ENCODE data around the gene LEFTY1. TPM values are rescaled to one million over a fixed set of nuclear protein-coding genes. Genes with fewer than 3 reads are reported as not detected.

Gene LEFTY1
- total and polyA plus RNA-seq, 2 donors (not counting 1 experiment from before 2014, with no cell fraction given) = 0.07 TPM; not detected in 1

DNA sequence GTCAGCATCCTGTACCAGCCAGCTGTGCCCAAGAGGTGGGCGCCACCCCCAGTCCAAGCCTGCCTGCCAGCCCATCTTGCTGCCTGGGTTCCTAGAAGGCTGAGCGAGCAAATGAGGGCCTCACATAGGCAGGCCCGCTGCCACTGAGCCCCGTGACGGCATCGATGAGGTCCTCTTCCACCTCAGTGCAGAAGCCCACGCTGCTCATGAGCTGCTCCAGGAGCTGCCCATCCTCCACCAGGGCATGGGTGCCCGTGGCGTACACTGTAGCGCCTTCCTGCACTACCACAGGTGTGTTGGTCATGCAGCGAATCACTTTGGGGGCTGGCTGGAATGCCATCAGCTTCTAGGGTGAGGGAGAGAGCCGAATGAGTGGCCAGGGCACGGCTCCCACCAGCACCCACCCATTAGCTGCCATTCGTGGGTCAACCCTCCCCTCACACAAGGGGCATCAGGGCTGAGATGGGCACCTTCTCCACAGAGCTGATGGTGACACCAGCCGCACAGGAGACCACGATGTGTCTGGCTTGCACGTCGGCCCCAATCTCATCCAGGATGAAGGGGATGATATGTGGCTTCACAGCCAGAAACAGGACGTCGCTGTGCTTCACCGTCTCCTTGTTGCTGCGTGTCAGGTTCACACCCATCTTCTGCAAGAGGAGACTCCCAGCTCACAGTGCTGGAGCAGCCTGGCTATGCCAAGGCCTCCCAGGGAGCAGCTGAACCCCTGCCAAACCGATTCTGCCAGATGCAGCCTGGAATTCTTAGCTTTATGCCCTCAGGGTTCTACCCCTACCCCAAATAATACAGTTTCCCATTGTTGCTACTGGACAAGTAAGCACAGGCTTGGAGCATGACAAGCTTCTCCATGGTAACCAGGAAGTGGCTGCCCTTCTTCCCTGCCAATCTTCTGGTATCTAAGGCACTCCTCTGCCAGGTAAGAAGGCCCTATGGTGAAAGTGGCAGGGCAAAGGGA is 33.1 kb upstream of the LEFTY1 start:
- peak overlapping the region; percentile 78 for H3K4me3 Mint-ChIP-seq
- no peak overlapping the region for H3K4me3 ChIP-seq (ENCODE audit: control extremely low read depth in 1 of 5, extremely low read depth in 1 of 5, insufficient read depth in 1 of 5, low read depth in 2 of 5, low read length in 4 of 5)
- H3K79me2 ChIP-seq (ENCODE audit: control insufficient read depth, insufficient read depth, low read length) = peaks cover 37% of the 10 kb centered on the region
- CTCF ChIA-PET = interaction anchor here (1.1 to 1.4 kb wide), 2 partner anchors 11 to 40 kb away, joined by 3 to 6 read pairs; partner anchors contain the start of gene TMEM63A
- peaks cover 16 to 26% of the 10 kb centered on the region in 2 donors for H3K4me1 ChIP-seq (ENCODE audit: control insufficient read depth in 2 of 2, insufficient read depth in 2 of 2, low read length in 2 of 2)
- 95% methylated on average over 22 of the region's 23 CpGs for WGBS (ENCODE audit: insufficient coverage)
- peaks cover 9 to 52% of the 10 kb centered on the region in 2 experiments for H3K36me3 ChIP-seq (replicated peaks in 1 of 2; ENCODE audit: control extremely low read depth in 1 of 2, control insufficient read depth in 1 of 2, extremely low read depth in 1 of 2, insufficient read depth in 2 of 2, low read length in 1 of 2)
- H3K27ac ChIP-seq (ENCODE audit: low read length in 2 of 2) = no peak overlapping the region
- TF ChIP-seq, protein P1, sequence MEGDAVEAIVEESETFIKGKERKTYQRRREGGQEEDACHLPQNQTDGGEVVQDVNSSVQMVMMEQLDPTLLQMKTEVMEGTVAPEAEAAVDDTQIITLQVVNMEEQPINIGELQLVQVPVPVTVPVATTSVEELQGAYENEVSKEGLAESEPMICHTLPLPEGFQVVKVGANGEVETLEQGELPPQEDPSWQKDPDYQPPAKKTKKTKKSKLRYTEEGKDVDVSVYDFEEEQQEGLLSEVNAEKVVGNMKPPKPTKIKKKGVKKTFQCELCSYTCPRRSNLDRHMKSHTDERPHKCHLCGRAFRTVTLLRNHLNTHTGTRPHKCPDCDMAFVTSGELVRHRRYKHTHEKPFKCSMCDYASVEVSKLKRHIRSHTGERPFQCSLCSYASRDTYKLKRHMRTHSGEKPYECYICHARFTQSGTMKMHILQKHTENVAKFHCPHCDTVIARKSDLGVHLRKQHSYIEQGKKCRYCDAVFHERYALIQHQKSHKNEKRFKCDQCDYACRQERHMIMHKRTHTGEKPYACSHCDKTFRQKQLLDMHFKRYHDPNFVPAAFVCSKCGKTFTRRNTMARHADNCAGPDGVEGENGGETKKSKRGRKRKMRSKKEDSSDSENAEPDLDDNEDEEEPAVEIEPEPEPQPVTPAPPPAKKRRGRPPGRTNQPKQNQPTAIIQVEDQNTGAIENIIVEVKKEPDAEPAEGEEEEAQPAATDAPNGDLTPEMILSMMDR (IDR thresholded peaks at IDR 0.05) = no peak
- no peak for TF ChIP-seq EZH2 (IDR thresholded peaks at IDR 0.05; ENCODE audit: borderline replicate concordance, insufficient read depth, low read depth, low read length, poor library complexity, severe bottlenecking)
- intact Hi-C loops (cut with micrococcal nuclease) = loop anchor here (5.0 kb wide), 1 partner anchor 40 kb away; the partner anchor contains the start of gene TMEM63A
- no peaks in the 10 kb centered on the region for H3K27me3 ChIP-seq (replicated peaks in 1 of 4; ENCODE audit: control extremely low read depth in 1 of 4, control insufficient read depth in 3 of 4, insufficient read depth in 4 of 4, low read length in 3 of 4)
- H3K9ac ChIP-seq (ENCODE audit: low read length) = no peak overlapping the region
- H3K9me3 Mint-ChIP-seq (ENCODE audit: insufficient read depth) = no peaks in the 10 kb centered on the region
- H3K27me3 Mint-ChIP-seq = no peaks in the 10 kb centered on the region
- H3K9me3 ChIP-seq (ENCODE audit: control extremely low read depth in 1 of 3, control insufficient read depth in 2 of 3, insufficient read depth in 1 of 3, low read length in 2 of 3) = no peaks in the 10 kb centered on the region
- no peak for ATAC-seq (ENCODE audit: low read depth)
- peak overlapping the region; percentile 75 for H3K27ac Mint-ChIP-seq
- H3K4me2 ChIP-seq (replicated peaks; ENCODE audit: low read depth, low read length, poor library complexity, severe bottlenecking) = no peak overlapping the region
- POLR2A ChIA-PET = no interaction called here
- peaks cover 28% of the 10 kb centered on the region for H4K20me1 ChIP-seq (ENCODE audit: control insufficient read depth, insufficient read depth, low read length, poor library complexity, severe bottlenecking)
- no peak for DNase-seq
- peaks cover 21% of the 10 kb centered on the region for H3K4me1 Mint-ChIP-seq
- no peak overlapping the region for H2AFZ ChIP-seq (ENCODE audit: insufficient read depth, low read depth, low read length, poor library complexity, severe bottlenecking)

DNA sequence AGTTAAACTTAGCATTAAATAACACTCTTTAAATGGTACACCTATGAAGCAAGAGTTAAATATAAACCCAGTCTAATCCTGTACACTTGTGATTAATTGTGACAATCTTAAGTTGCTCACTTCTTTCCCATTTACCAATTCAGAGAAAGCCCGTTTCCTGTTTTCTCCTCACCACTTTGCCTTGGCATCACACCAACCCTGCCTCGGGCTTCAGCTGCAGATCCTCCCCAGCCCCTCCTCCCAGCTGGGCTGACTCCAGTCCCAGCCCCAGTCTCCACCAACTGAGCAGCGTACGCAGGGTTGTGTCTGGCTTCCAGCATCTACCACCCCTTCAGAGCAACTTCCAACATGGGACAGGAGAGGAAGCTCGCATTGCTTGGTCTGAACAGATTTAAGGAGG is 31.0 kb upstream of the LEFTY1 start:
- Histone ChIP-seq H3K27me3 (replicated peaks in 1 of 4; ENCODE audit: control extremely low read depth in 1 of 4, control insufficient read depth in 3 of 4, insufficient read depth in 4 of 4, low read length in 3 of 4) (no peaks in the 10 kb centered on the region), H3K9ac (ENCODE audit: low read length) (no peak overlapping the region), H3K4me1 (ENCODE audit: control insufficient read depth in 2 of 2, insufficient read depth in 2 of 2, low read length in 2 of 2) (peaks cover 14 to 24% of the 10 kb centered on the region in 2 donors), H3K4me3 (ENCODE audit: control extremely low read depth in 1 of 5, extremely low read depth in 1 of 5, insufficient read depth in 1 of 5, low read depth in 2 of 5, low read length in 4 of 5) (no peak overlapping the region), H3K9me3 (ENCODE audit: control extremely low read depth in 1 of 3, control insufficient read depth in 2 of 3, insufficient read depth in 1 of 3, low read length in 2 of 3) (no peaks in the 10 kb centered on the region), H3K36me3 (replicated peaks in 1 of 2; ENCODE audit: control extremely low read depth in 1 of 2, control insufficient read depth in 1 of 2, extremely low read depth in 1 of 2, insufficient read depth in 2 of 2, low read length in 1 of 2) (peaks cover 12 to 55% of the 10 kb centered on the region in 2 experiments), H3K27ac (ENCODE audit: low read length in 2 of 2) (no peak overlapping the region), H2AFZ (ENCODE audit: insufficient read depth, low read depth, low read length, poor library complexity, severe bottlenecking) (no peak overlapping the region), H3K4me2 (replicated peaks; ENCODE audit: low read depth, low read length, poor library complexity, severe bottlenecking) (no peak overlapping the region), H4K20me1 (ENCODE audit: control insufficient read depth, insufficient read depth, low read length, poor library complexity, severe bottlenecking) (peaks cover 28% of the 10 kb centered on the region), H3K79me2 (ENCODE audit: control insufficient read depth, insufficient read depth, low read length) (peaks cover 37% of the 10 kb centered on the region)
- ChIA-PET CTCF (interaction anchor here (1.4 kb wide), 1 partner anchor 9 kb away, joined by 8 read pairs; no protein-coding TSS in a partner anchor), POLR2A (no interaction called here)
- ATAC-seq (ENCODE audit: low read depth) (no peak), DNase-seq (no peak)
- TF ChIP-seq, protein P1 (IDR thresholded peaks at IDR 0.05) = no peak
- TF ChIP-seq EZH2 (IDR thresholded peaks at IDR 0.05; ENCODE audit: borderline replicate concordance, insufficient read depth, low read depth, low read length, poor library complexity, severe bottlenecking) = no peak
- Mint-ChIP-seq H3K9me3 (ENCODE audit: insufficient read depth) (no peaks in the 10 kb centered on the region), H3K4me1 (peaks cover 21% of the 10 kb centered on the region), H3K27me3 (no peaks in the 10 kb centered on the region), H3K4me3 (no peak overlapping the region), H3K27ac (no peak overlapping the region)
- intact Hi-C loops (cut with micrococcal nuclease) = loop anchor here (5.0 to 10.0 kb wide), 2 partner anchors 38 to 365 kb away; partner anchors contain the start of gene TMEM63A
- WGBS (ENCODE audit: insufficient coverage) = 0% methylated on average over 2 of the region's 5 CpGs
